ENCODE measurements around the gene TFEC. TPM values are rescaled to one million over a fixed set of nuclear protein-coding genes. Genes with fewer than 3 reads are reported as not detected.
"Not testable (repeated sequence)": the region's sequence is repeated elsewhere in the genome, so short reads cannot be mapped to it uniquely, and the experiment has no call there.

The TFEC gene
- total RNA-seq, 1 experiment from 2014 or later = 0.12 TPM

- Histone ChIP-seq H3K9ac (ENCODE audit: low read length) (no peak overlapping the region), H3K4me2 (ENCODE audit: low read length) (no peak overlapping the region), H3K27ac (ENCODE audit: low read depth, low read length) (no peak overlapping the region), H3K27me3 (ENCODE audit: insufficient read depth, low read length) (no peaks in the 10 kb centered on the region), H2AFZ (ENCODE audit: low read depth, low read length, poor library complexity, severe bottlenecking) (no peak overlapping the region), H3K36me3 (ENCODE audit: control insufficient read depth in 1 of 2, insufficient read depth in 2 of 2, low read length in 2 of 2) (no peaks in the 10 kb centered on the region), H3K4me1 (ENCODE audit: control insufficient read depth in 1 of 2, insufficient read depth in 2 of 2, low read length in 2 of 2) (no peaks in the 10 kb centered on the region), H3K9me3 (ENCODE audit: control insufficient read depth in 1 of 2, insufficient read depth in 1 of 2, low read depth in 1 of 2, low read length in 2 of 2) (no peaks in the 10 kb centered on the region), H3K9me2 (ENCODE audit: insufficient read depth) (no peaks in the 10 kb centered on the region), H3K4me3 (replicated peaks in 1 of 2; ENCODE audit: low read depth in 1 of 2, low read length in 2 of 2) (no peak overlapping the region), H4K20me1 (ENCODE audit: insufficient read depth) (no peaks in the 10 kb centered on the region), H3K79me2 (ENCODE audit: insufficient read depth, low read length) (no peaks in the 10 kb centered on the region)
- CTCF ChIA-PET = no interaction called here
- ATAC-seq = no peak
- POLR2A ChIA-PET = no interaction called here
- TF ChIP-seq EZH2 (IDR thresholded peaks at IDR 0.05) (no peak), SIN3A (IDR thresholded peaks at IDR 0.05; ENCODE audit: low read depth) (no peak), YY1 (IDR thresholded peaks at IDR 0.05; ENCODE audit: extremely low read depth, insufficient replicate concordance, low read depth, low read length) (no peak), EZH2phosphoT487 (IDR thresholded peaks at IDR 0.05; ENCODE audit: borderline replicate concordance) (no peak), CBX3 (IDR thresholded peaks at IDR 0.05; ENCODE audit: low read depth) (no peak), CEBPB (IDR thresholded peaks at IDR 0.05; ENCODE audit: low read depth) (no peak), TCF7L2 (IDR thresholded peaks at IDR 0.05; ENCODE audit: borderline replicate concordance, extremely low read depth, insufficient read depth, insufficient read length) (no peak), ZFX (IDR thresholded peaks at IDR 0.05) (no peak), ELF1 (IDR thresholded peaks at IDR 0.05; ENCODE audit: borderline replicate concordance, low read depth) (no peak), POLR2A (IDR thresholded peaks at IDR 0.05; ENCODE audit: borderline replicate concordance, extremely low read depth, insufficient read depth, insufficient read length) (no peak), ZNF274 (IDR thresholded peaks at IDR 0.05; ENCODE audit: low read depth, low read length) (no peak), SRF (IDR thresholded peaks at IDR 0.05; ENCODE audit: low read depth) (no peak), EGR1 (IDR thresholded peaks at IDR 0.05; ENCODE audit: low read depth) (no peak), RAD21 (IDR thresholded peaks at IDR 0.05; ENCODE audit: low read depth) (no peak), JUND (IDR thresholded peaks at IDR 0.05) (no peak)
- intact Hi-C loops (cut with micrococcal nuclease) = no loop called here
- no TSS peak for BruUV-seq (replicated peaks)
- no peak for DNase-seq (ENCODE audit: low read depth, low spot score)
- RAD21 ChIA-PET (ENCODE audit: low non-redundant PET in 1 of 2, low total read pairs in 2 of 2, uncharacterized antibody in 2 of 2, unreplicated experiment in 2 of 2) = no interaction called here
These were observed 97.7 kb downstream of the TFEC start for GRCh38 chr7:115932880-115933279.

- ATAC-seq; H3K27ac ChIP-seq (ENCODE audit: low read depth, low read length); H3K4me3 ChIP-seq (replicated peaks in 1 of 2; ENCODE audit: low read depth in 1 of 2, low read length in 2 of 2); H3K9ac ChIP-seq (ENCODE audit: low read length); H3K9me2 ChIP-seq (ENCODE audit: insufficient read depth); H2AFZ ChIP-seq (ENCODE audit: low read depth, low read length, poor library complexity, severe bottlenecking); intact Hi-C loops (cut with micrococcal nuclease); H3K36me3 ChIP-seq (ENCODE audit: control insufficient read depth in 1 of 2, insufficient read depth in 2 of 2, low read length in 2 of 2); H3K9me3 ChIP-seq (ENCODE audit: control insufficient read depth in 1 of 2, insufficient read depth in 1 of 2, low read depth in 1 of 2, low read length in 2 of 2); H3K79me2 ChIP-seq (ENCODE audit: insufficient read depth, low read length); POLR2A ChIA-PET; H4K20me1 ChIP-seq (ENCODE audit: insufficient read depth); DNase-seq (ENCODE audit: low read depth, low spot score); BruUV-seq (replicated peaks); H3K27me3 ChIP-seq (ENCODE audit: insufficient read depth, low read length); H3K4me1 ChIP-seq (ENCODE audit: control insufficient read depth in 1 of 2, insufficient read depth in 2 of 2, low read length in 2 of 2); CTCF ChIA-PET; RAD21 ChIA-PET (ENCODE audit: low non-redundant PET in 1 of 2, low total read pairs in 2 of 2, uncharacterized antibody in 2 of 2, unreplicated experiment in 2 of 2); H3K4me2 ChIP-seq (ENCODE audit: low read length): not testable (repeated sequence)
These were observed 100.4 kb downstream of the TFEC start for GRCh38 chr7:115930184-115930583.

- H3K27me3 ChIP-seq (ENCODE audit: insufficient read depth, low read length); H3K9me3 ChIP-seq (ENCODE audit: control insufficient read depth in 1 of 2, insufficient read depth in 1 of 2, low read depth in 1 of 2, low read length in 2 of 2); BruUV-seq (replicated peaks); H3K79me2 ChIP-seq (ENCODE audit: insufficient read depth, low read length); POLR2A ChIA-PET; H3K4me1 ChIP-seq (ENCODE audit: control insufficient read depth in 1 of 2, insufficient read depth in 2 of 2, low read length in 2 of 2); intact Hi-C loops (cut with micrococcal nuclease); H3K9me2 ChIP-seq (ENCODE audit: insufficient read depth); CTCF ChIA-PET; H3K36me3 ChIP-seq (ENCODE audit: control insufficient read depth in 1 of 2, insufficient read depth in 2 of 2, low read length in 2 of 2); DNase-seq (ENCODE audit: low read depth, low spot score); RAD21 ChIA-PET (ENCODE audit: low non-redundant PET in 1 of 2, low total read pairs in 2 of 2, uncharacterized antibody in 2 of 2, unreplicated experiment in 2 of 2); ATAC-seq; H3K4me3 ChIP-seq (replicated peaks in 1 of 2; ENCODE audit: low read depth in 1 of 2, low read length in 2 of 2); H3K27ac ChIP-seq (ENCODE audit: low read depth, low read length); H3K4me2 ChIP-seq (ENCODE audit: low read length); H3K9ac ChIP-seq (ENCODE audit: low read length); H4K20me1 ChIP-seq (ENCODE audit: insufficient read depth); H2AFZ ChIP-seq (ENCODE audit: low read depth, low read length, poor library complexity, severe bottlenecking): not testable (repeated sequence)
These were observed 100.8 kb downstream of the TFEC start for GRCh38 chr7:115929736-115930135.

All from HCT116 (cell line).